HG03460 (cell line): ENCODE results near the gene TBATA.

Experiments
- ATAC-seq: cut with Tn5 transposase; IDR thresholded peaks from one replicate; pipeline ENCODE4 v1.9.1; 2021; ENCODE audit not compliant: unreplicated experiment

TBATA gene

GRCh38 chr10:70763567-70763966 is 21.6 kb downstream of the TBATA start:
- no peak for ATAC-seq

- no peak for ATAC-seq
Observed at GRCh38 chr10:70762441-70763175, 22.6 kb downstream of the TBATA start.

GRCh38 chr10:70761727-70762350 is 23.3 kb downstream of the TBATA start:
- ATAC-seq, result no peak

GRCh38 chr10:70761031-70761601 is 24.1 kb downstream of the TBATA start:
- ATAC-seq, result no peak

DNA sequence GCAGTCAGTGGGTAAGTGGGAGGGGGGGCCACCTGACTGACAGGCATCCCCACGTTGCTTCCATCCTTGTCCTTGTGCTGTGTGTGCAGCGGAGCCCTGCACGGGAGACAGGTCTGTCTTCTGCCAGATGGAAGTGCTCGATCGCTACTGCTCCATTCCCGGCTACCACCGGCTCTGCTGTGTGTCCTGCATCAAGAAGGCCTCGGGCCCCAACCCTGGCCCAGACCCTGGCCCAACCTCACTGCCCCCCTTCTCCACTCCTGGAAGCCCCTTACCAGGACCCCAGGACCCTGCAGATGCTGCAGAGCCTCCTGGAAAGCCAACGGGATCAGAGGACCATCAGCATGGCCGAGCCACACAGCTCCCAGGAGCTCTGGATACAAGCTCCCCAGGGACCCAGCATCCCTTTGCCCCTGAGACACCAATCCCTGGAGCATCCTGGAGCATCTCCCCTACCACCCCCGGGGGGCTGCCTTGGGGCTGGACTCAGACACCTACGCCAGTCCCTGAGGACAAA is 24.8 kb downstream of the TBATA start:
- ATAC-seq, result no peak

DNA sequence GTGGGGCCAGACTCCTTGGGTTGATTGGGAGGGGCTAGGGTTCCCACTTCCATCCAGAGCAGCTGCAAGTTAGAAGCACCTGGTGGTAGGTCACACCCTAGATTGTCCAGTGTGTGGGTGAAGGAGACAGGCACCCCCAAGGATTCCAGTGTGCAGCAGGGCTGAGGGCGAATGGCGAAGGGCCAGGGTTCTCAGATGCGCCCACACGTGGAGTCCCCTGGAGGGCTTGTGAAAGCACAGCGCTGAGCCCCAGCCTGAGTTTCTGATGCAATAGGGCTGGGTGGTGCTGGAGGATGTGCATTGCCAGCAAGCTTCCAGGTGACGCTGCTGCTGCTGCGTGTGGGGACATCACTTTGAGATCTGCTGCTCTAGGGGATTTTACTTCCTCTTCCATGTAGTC is 25.4 kb downstream of the TBATA start:
- ATAC-seq, result no peak

GRCh38 chr10:70758757-70759514 is 26.2 kb downstream of the TBATA start:
- ATAC-seq, result no peak

DNA sequence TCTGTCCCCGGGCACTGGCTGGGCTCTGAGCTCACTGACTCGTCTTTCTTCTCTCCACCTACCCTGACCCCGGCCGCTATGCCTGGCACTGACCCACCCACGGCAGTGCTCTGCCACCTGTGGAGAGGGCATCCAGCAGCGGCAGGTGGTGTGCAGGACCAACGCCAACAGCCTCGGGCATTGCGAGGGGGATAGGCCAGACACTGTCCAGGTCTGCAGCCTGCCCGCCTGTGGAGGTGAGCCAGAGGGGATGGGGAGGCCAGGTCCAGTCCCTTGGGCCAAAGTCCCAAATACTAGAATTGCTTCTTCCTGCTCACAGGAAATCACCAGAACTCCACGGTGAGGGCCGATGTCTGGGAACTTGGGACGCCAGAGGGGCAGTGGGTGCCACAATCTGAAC is 27.3 kb downstream of the TBATA start:
- no peak for ATAC-seq

DNA sequence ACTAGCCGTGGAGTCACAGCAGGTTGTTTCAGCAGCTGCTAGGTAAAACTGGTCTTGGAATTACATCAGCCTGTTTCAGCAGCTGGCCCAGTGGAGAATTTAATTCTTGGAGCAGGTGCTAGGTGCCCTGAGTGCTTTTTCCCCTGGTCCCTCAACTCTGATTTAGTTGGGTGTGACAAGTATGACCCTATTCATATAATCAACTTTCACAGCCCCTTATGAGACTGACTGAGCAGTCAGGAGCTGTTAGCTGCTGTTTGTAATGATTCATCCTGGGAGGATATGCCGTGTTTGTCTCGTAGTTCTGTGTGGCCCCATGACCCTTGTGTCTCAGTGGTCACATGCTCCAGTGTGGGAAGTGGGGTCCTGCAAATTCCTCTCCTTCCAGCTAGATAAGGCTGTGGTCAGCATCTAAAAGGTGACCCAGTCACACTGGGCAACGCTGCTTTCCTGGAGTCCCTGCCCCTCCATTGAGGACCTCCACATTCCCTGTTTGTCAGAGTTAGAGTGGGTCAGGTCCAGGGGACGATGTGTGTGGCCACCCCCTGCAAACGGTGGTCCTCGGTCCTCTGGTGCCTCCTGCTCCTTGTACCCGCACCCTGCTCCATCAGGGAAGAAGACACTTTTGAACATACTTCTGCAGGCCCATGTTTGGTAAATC is 28.3 kb downstream of the TBATA start:
- ATAC-seq, result no peak

DNA sequence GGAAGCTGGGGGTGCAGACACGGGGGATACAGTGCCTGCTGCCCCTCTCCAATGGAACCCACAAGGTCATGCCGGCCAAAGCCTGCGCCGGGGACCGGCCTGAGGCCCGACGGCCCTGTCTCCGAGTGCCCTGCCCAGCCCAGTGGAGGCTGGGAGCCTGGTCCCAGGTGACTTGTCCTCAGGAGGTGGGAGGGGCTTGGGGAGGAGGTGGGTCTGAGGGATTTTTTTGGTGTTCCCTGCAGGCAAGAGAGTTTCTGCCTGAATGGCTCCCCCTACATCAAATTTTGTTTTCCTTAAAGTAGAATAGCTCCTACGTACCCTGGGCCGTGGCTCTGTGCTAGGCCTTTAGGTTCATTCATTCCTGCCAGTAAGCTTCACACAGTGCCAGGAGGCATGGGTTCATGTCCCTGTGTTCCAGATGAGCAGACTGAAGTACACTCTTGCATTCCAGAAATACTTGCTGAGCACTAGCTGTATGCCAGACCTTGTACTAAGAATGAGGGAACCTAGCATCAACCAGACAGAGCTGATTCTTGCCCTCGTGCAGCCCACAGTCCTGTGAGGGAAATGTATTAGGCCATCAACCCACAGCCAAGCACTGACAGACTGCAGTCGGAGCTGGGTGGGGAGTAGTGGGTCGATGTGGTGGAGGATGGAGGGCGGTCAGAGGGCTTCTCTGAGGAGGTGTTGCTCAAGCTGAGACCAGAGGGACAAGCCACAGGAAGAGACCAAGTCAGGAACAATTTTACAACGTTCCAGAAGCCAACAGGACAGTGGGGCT is 31.1 kb downstream of the TBATA start:
- no peak for ATAC-seq

DNA sequence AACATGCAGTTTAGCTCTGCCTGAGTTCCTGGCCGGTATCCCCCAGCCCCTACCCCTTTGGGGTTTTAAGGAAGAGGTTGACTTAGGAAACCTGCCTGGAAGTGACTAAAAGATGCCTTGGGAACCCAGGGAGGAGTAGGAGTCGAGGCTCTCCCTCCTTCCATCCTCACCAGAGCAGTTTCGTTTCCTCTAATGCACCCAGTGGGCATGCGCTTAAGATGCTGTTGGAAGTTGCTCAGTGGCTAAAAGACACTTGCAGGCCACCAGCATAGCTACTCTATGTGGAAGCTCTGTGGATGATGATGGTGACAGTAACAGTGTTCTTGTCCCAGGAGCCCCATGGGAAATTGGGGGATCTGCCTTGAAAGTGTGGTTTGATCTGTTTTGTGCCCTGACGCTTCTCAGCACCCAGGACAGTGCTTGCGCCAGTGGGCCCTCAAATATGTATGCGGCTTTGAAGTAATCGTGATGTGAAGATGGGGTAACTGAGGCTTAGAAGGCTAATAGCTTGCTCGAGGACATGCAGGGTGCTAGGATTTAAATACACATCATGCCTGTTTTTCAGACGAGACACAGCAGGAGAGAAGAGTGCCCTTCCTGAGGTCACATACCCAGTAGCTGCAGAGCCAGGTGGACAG is 32.0 kb downstream of the TBATA start:
- ATAC-seq, result no peak

GRCh38 chr10:70752571-70752970 is 32.6 kb downstream of the TBATA start:
- ATAC-seq, result no peak

GRCh38 chr10:70751991-70752390 is 33.2 kb downstream of the TBATA start:
- ATAC-seq, result no peak

- no peak for ATAC-seq
Observed at GRCh38 chr10:70751356-70751755, 33.8 kb downstream of the TBATA start.

GRCh38 chr10:70750156-70750703 is 34.9 kb downstream of the TBATA start:
- ATAC-seq, result no peak

DNA sequence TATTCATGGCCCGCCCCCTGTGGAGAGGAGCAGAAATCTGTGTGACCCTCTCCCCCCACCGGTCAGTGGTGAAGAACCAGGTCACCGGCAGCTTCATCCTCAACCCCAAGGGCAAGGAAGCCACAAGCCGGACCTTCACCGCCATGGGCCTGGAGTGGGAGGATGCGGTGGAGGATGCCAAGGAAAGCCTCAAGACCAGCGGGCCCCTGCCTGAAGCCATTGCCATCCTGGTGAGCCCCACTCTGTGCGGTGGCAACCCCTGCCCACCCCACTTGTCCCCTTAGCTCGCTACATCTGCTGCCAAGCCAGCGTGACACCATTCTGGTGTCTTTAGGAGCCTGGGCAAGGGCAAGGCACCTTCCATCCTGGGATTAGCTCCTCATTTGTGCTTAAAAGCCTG is 35.4 kb downstream of the TBATA start:
- ATAC-seq, result no peak

DNA sequence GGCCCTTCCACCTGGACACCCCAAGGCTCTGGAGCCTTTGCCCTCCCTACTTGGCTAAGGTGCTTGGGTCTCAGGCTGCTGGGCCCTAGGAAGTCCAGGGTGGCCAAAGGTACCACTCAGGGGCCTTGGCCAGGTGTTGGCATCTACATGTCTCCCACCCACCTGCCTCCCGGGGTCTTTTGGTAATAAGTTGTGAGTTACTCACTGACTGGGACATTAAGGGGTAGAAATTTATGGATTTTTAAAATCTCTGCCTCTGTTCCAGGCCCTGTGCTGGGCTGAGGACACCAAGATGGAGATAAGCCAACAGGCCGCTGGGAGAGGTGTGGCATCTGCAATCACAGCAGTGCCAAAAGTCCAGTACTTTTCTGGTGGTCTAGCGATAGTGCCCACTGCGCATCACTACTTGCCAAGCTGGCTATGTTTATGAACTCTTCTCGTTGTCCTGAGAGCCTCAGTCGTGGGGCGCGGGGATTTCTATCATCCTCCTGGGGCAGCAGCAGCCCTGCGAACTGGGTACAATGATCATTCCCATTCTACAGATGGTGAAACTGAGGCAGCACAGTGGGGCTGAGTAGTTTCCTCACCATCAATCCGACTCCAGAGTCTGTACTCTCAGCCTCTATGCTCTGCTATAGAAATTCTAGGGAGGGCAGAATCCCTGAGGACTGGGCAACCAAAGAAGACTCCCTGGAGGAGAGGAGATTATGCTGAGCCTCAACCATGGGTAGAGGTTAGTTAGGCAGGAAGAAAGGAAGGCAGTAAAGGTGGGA is 36.2 kb downstream of the TBATA start:
- ATAC-seq, result no peak

GRCh38 chr10:70748305-70748704 is 36.9 kb downstream of the TBATA start:
- no peak for ATAC-seq
